Kidney glomerular epithelial cell (primary cell): ENCODE data around the gene KLK2.

Experiments used
- DNase-seq: peaks from one replicate; lab custom pipeline; 2025; lab: John Stamatoyannopoulos, UW

The KLK2 gene

DNA sequence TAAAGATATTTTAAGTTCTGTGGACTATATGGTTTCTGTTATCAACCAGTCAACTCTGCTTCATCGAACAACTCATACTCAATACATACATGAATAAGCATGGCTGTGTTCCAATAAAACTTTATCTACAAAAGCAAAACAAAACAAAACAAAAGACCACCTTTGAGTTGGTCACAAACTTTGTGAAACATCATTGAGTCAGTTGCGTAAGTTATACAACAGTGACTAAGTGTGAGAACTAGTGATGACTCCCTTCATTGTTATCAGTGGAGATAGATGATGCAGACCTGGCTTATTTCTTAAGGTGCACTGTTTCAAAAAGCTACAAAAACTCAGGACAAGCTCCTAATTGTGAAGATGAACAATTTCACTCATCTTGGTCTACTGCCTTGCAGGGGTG, 52.5 kb downstream of the KLK2 start:
- DNase-seq, result peak; percentile 21

GRCh38 chr19:50926144-50926543, 52.9 kb downstream of the KLK2 start:
- no peak for DNase-seq

DNA sequence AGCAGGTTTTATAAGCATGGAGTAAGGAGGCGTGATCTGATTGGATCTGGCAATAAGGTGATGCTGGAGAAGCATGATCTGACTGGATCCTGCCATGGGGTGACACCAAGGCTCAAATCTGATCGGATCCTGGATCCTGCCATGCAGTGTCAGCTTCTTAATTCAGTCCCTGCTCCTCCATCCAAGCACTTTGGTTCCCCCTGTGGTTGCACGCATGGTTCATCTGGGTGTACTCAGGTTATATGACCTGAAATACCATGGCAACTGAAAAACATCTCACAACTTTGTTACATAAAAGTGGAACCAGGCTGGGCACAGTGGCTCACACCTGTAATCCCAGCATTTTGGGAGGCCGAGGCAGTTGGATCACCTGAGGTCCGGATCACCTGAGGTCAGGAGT, 55.6 kb downstream of the KLK2 start:
- no peak for DNase-seq
